IMR-90 (cell line): ENCODE results near the gene MINDY2. TPM values are rescaled to one million over a fixed set of nuclear protein-coding genes. Genes with fewer than 3 reads are reported as not detected.

Source experiments
- ATAC-seq: fragments of 200-7000 bp; cut with Tn5 transposase; 2 replicates; pipeline ENCODE4 v1.9.1; 2020; ENCODE audit warnings: low read depth, mild to moderate bottlenecking, moderate library complexity
- BruUV-seq: library from RNA; stranded (reverse); fragments of 400-500 nt; replicated peaks from 2 replicates; lab custom pipeline; 2021; lab: Mats Ljungman, UMichigan
- CTCF ChIA-PET: fragments of 300-600 bp; formaldehyde crosslinking; extraction: SDS; loops from one replicate; lab custom pipeline; 2021; ENCODE audit warnings: antibody characterized with exemption; lab: Yijun Ruan, JAX
- POLR2A ChIA-PET: fragments of 300-600 bp; sonication (Branson Sonifier 250); formaldehyde crosslinking; loops from one replicate; lab custom pipeline; 2022; ENCODE audit warnings: antibody characterized with exemption; ENCODE audit not compliant: unreplicated experiment; lab: Charles Lee
- DNase-seq: peaks from one replicate; pipeline ENCODE4 v3.0.0; 2013
- H2AFZ ChIP-seq: replicated peaks from 2 replicates; pipeline ENCODE3; 2013; ENCODE audit warnings: low read length, mild to moderate bottlenecking; ENCODE audit not compliant: poor library complexity
- H2AK5ac ChIP-seq: 2 replicates; pipeline ENCODE4 v1.6.1; 2013; ENCODE audit warnings: low read depth, low read length, inconsistent platforms
- H2AK9ac ChIP-seq: replicated peaks from 2 replicates; pipeline ENCODE3; 2013; ENCODE audit warnings: mild to moderate bottlenecking, low read depth, low read length, moderate library complexity; ENCODE audit not compliant: poor library complexity
- H2BK120ac ChIP-seq: 2 replicates; pipeline ENCODE4 v1.6.1; 2013; ENCODE audit warnings: low read depth, low read length, inconsistent platforms
- H2BK15ac ChIP-seq: 3 replicates; pipeline ENCODE4 v1.6.1; 2013; ENCODE audit warnings: low read depth, low read length, inconsistent platforms
- H2BK20ac ChIP-seq: 2 replicates; pipeline ENCODE4 v1.6.1; 2013; ENCODE audit warnings: low read depth, mild to moderate bottlenecking, inconsistent platforms, low read length, moderate library complexity
- H2BK5ac ChIP-seq: 2 replicates; pipeline ENCODE4 v1.6.1; 2013; ENCODE audit warnings: mild to moderate bottlenecking, low read depth, low read length, inconsistent platforms; ENCODE audit not compliant: poor library complexity, severe bottlenecking
- H3K14ac ChIP-seq: replicated peaks from 2 replicates; pipeline ENCODE4 v1.6.1; 2013; ENCODE audit warnings: low read depth, low read length, inconsistent platforms
- H3K18ac ChIP-seq: 2 replicates; pipeline ENCODE4 v1.6.1; 2013; ENCODE audit warnings: low read depth, low read length, control low read depth
- H3K23ac ChIP-seq: 2 replicates; pipeline ENCODE4 v1.6.1; 2013; ENCODE audit warnings: low read depth, low read length, inconsistent platforms
- H3K27ac ChIP-seq: 2 replicates; pipeline ENCODE4 v1.5.1; 2013; ENCODE audit warnings: mild to moderate bottlenecking, control low read depth, low read length; ENCODE audit not compliant: insufficient read depth
- H3K27me3 ChIP-seq: 2 replicates; pipeline ENCODE4 v1.6.1; 2013; ENCODE audit warnings: low read length; ENCODE audit not compliant: control insufficient read depth, insufficient read depth
- H3K36me3 ChIP-seq: 2 replicates; pipeline ENCODE4 v1.6.1; 2013; ENCODE audit warnings: low read length, mixed read lengths; ENCODE audit not compliant: control insufficient read depth, insufficient read depth
- H3K4ac ChIP-seq: 2 replicates; pipeline ENCODE4 v1.6.1; 2013; ENCODE audit warnings: low read depth, low read length, inconsistent platforms
- H3K4me1 ChIP-seq: 2 replicates; pipeline ENCODE4 v1.6.1; 2013; ENCODE audit warnings: low read length, mixed read lengths; ENCODE audit not compliant: control insufficient read depth, insufficient read depth
- H3K4me2 ChIP-seq: 2 replicates; pipeline ENCODE4 v1.6.1; 2013; ENCODE audit warnings: low read depth, mild to moderate bottlenecking, control low read depth, low read length, moderate library complexity
- H3K4me3 ChIP-seq: 2 replicates; pipeline ENCODE4 v1.5.1; 2013; ENCODE audit warnings: low read depth, mild to moderate bottlenecking, control low read depth, low read length, moderate library complexity; ENCODE audit not compliant: insufficient read depth
- H3K56ac ChIP-seq: 2 replicates; pipeline ENCODE4 v1.6.1; 2013; ENCODE audit warnings: low read length, inconsistent platforms; ENCODE audit not compliant: insufficient read depth; ENCODE audit errors: extremely low read depth
- H3K79me1 ChIP-seq, 2 experiments: 2 replicates each; pipeline ENCODE4 v1.6.1; 2013; ENCODE audit warnings: low read length in 2 of 2, inconsistent platforms in 1 of 2, low read depth in 1 of 2
- H3K9ac ChIP-seq: 2 replicates; pipeline ENCODE4 v1.6.1; 2013; ENCODE audit warnings: low read depth, low read length, control low read depth
- H3K9me1 ChIP-seq: 2 replicates; pipeline ENCODE4 v1.6.1; 2013; ENCODE audit warnings: low read length, inconsistent platforms; ENCODE audit not compliant: insufficient read depth
- H3K9me3 ChIP-seq: 2 replicates; pipeline ENCODE4 v1.6.1; 2013; ENCODE audit warnings: low read length; ENCODE audit not compliant: control insufficient read depth, insufficient read depth
- H4K20me1 ChIP-seq: 2 replicates; pipeline ENCODE4 v1.6.1; 2013; ENCODE audit warnings: low read length, inconsistent platforms; ENCODE audit not compliant: insufficient read depth
- H4K5ac ChIP-seq: 2 replicates; pipeline ENCODE4 v1.6.1; 2013; ENCODE audit warnings: mild to moderate bottlenecking, low read depth, low read length, control low read depth
- H4K8ac ChIP-seq, 2 experiments: 2 replicates each; pipeline ENCODE4 v1.6.1; 2013; ENCODE audit warnings: low read depth in 2 of 2, low read length in 2 of 2, control low read depth in 1 of 2, inconsistent platforms in 1 of 2
- H4K91ac ChIP-seq: 2 replicates; pipeline ENCODE4 v1.6.1; 2013; ENCODE audit warnings: low read depth, low read length, inconsistent platforms; ENCODE audit not compliant: insufficient read depth
- BHLHE40 ChIP-seq: fragments of 150-350 bp; IDR thresholded peaks from 2 replicates; pipeline ENCODE4 v1.6.1; 2016; ENCODE audit warnings: mild to moderate bottlenecking, low read depth, low read length
- CHD1 ChIP-seq: IDR thresholded peaks from 2 replicates; pipeline ENCODE4 v1.6.1; 2012; ENCODE audit warnings: low read depth, low read length, improper control_type of control experiment
- MAFK ChIP-seq: IDR thresholded peaks from 2 replicates; pipeline ENCODE4 v1.6.1; 2012; ENCODE audit warnings: low read depth, low read length, improper control_type of control experiment
- MAZ ChIP-seq: IDR thresholded peaks from 2 replicates; pipeline ENCODE4 v1.6.1; 2012; ENCODE audit warnings: low read depth, mild to moderate bottlenecking, low read length, improper control_type of control experiment, moderate library complexity, borderline replicate concordance
- NFE2L2 ChIP-seq: fragments of 150-350 bp; IDR thresholded peaks from 2 replicates; pipeline ENCODE4 v1.6.1; 2016; ENCODE audit warnings: low read depth, mild to moderate bottlenecking, low read length
- RCOR1 ChIP-seq: IDR thresholded peaks from 2 replicates; pipeline ENCODE4 v1.6.1; 2012; ENCODE audit warnings: mild to moderate bottlenecking, low read length, improper control_type of control experiment; ENCODE audit not compliant: insufficient replicate concordance
- WGBS, 2 experiments: methylation state at CpG; one replicate each; pipeline versions ENCODE4 v1.1.5 to v1.1.7; 2013; ENCODE audit warnings: missing lambda C conversion rate in 2 of 2; ENCODE audit not compliant: insufficient read length in 1 of 2; ENCODE audit errors: extremely low coverage in 2 of 2; 5-methylcytosine and 5-hydroxymethylcytosine counted together
- dilution Hi-C: fragments of 300-500 bp; cut with HindIII; formaldehyde crosslinking; loops from one replicate; pipeline ENCODE4 v1.14.3; 2018; ENCODE audit warnings: low sequenced_read_pairs; ENCODE audit not compliant: unreplicated experiment
- in situ Hi-C: fragments of 300-500 bp; cut with MboI; formaldehyde crosslinking; loops from 3 replicates; pipeline ENCODE4 v1.14.3; 2019; ENCODE audit warnings: low sequenced_read_pairs, inconsistent platforms, mixed read lengths
- intact Hi-C: fragments of 100-400 bp; cut with micrococcal nuclease; formaldehyde crosslinking; loops from 2 replicates; pipeline ENCODE4 v1.10.0; 2022
- polyA plus RNA-seq, 3 experiments: library from polyadenylated mRNA; depleted of rRNA; stranded (reverse); fragments of >200 nt; gene quantifications; 2 replicates each; pipeline ENCODE4 v1.2.3, GENCODE V29; 2012; ENCODE audit warnings: low replicate concordance in 1 of 3
- total RNA-seq: library from RNA; depleted of rRNA; stranded (reverse); fragments of >200 nt; gene quantifications from 2 replicates; pipeline ENCODE4 v1.2.3, GENCODE V29; 2012
- TF ChIP-seq, protein P1 (sequence below): conservative IDR thresholded peaks from 2 replicates; pipeline ENCODE4 v1.5.1; 2012; ENCODE audit warnings: mild to moderate bottlenecking, low read depth, low read length, improper control_type of control experiment

The MINDY2 gene
- total and polyA plus RNA-seq, 2 of the 4 experiments (the other 2 are of a cell fraction) = 4.0 to 9.3 TPM

DNA sequence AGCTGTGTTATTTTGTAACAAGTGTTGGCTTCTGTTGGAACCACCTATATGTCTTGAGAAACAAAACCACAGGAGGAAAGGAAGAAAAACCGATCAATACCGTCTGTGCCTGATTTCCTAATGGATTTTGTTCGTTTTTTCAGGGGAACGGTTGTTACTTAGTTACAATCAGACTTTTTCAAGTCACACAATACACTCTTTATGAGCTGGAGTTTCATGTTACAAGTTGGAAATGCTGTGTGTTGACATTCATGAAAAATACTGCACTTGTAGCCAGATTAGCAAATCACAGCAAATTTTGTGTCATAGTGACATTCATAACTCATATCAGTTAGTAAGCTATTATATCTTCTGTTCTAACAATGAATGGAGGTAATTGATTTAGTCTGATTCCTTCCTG is 83.5 kb downstream of the MINDY2 start:
- Histone ChIP-seq H3K56ac (no peak overlapping the region), H3K14ac (no peak overlapping the region), H2AFZ (no peak overlapping the region), H3K4me1 (no peaks in the 10 kb centered on the region), H3K36me3 (peaks cover 11% of the 10 kb centered on the region), H3K27me3 (no peaks in the 10 kb centered on the region), H2BK20ac (no peak overlapping the region), H2BK120ac (no peak overlapping the region), H2BK5ac (no peak overlapping the region), H4K20me1 (no peaks in the 10 kb centered on the region), H3K9me1 (no peaks in the 10 kb centered on the region), H3K27ac (no peak overlapping the region), H2BK15ac (no peak overlapping the region), H3K9me3 (no peaks in the 10 kb centered on the region), H4K8ac (no peak overlapping the region), H3K79me1 (no peaks in the 10 kb centered on the region), H3K18ac (no peak overlapping the region), H4K91ac (no peak overlapping the region), H3K9ac (no peak overlapping the region), H3K4ac (no peak overlapping the region), H3K4me2 (no peak overlapping the region), H4K5ac (no peak overlapping the region), H3K4me3 (no peak overlapping the region), H2AK9ac (no peak overlapping the region), H3K23ac (no peak overlapping the region), H2AK5ac (no peak overlapping the region)
- no peak for ATAC-seq
- intact Hi-C loops = loop anchor here (10.0 kb wide), 2 partner anchors 60 to 630 kb away; no protein-coding TSS in a partner anchor
- in situ Hi-C loops = no loop called here
- no CpG with 5 or more reads among the region's 4 CpGs for WGBS, 2 experiments
- ChIA-PET CTCF (interaction anchor here (0.7 kb wide), 1 partner anchor 625 kb away, joined by 3 read pairs; no protein-coding TSS in a partner anchor), POLR2A (no interaction called here)
- TF ChIP-seq RCOR1 = no peak
- TF ChIP-seq, protein P1, sequence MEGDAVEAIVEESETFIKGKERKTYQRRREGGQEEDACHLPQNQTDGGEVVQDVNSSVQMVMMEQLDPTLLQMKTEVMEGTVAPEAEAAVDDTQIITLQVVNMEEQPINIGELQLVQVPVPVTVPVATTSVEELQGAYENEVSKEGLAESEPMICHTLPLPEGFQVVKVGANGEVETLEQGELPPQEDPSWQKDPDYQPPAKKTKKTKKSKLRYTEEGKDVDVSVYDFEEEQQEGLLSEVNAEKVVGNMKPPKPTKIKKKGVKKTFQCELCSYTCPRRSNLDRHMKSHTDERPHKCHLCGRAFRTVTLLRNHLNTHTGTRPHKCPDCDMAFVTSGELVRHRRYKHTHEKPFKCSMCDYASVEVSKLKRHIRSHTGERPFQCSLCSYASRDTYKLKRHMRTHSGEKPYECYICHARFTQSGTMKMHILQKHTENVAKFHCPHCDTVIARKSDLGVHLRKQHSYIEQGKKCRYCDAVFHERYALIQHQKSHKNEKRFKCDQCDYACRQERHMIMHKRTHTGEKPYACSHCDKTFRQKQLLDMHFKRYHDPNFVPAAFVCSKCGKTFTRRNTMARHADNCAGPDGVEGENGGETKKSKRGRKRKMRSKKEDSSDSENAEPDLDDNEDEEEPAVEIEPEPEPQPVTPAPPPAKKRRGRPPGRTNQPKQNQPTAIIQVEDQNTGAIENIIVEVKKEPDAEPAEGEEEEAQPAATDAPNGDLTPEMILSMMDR = no peak
- no peak for TF ChIP-seq MAZ
- TF ChIP-seq BHLHE40 = no peak
- no peak for TF ChIP-seq NFE2L2
- no peak for TF ChIP-seq MAFK
- TF ChIP-seq CHD1 = no peak
- DNase-seq = peak; percentile 12
- BruUV-seq = no TSS peak
- dilution Hi-C loops = no loop called here
